HepG2 (cell line): ENCODE measurements around the gene SCARB2. TPM values are rescaled to one million over a fixed set of nuclear protein-coding genes. Genes with fewer than 3 reads are reported as not detected.

Source experiments
- ARID3A ChIP-seq: IDR thresholded peaks from 2 replicates; pipeline ENCODE4 v1.6.1; 2012; ENCODE audit warnings: low read depth, low read length, improper control_type of control experiment
- ARID4A ChIP-seq: sonication (generic); formaldehyde crosslinking; IDR thresholded peaks from 2 replicates; pipeline ENCODE4 v1.5.0; 2020; ENCODE audit warnings: mild to moderate bottlenecking, missing genetic modification reagents, borderline replicate concordance
- KMT2B ChIP-seq: IDR thresholded peaks from 2 replicates; pipeline ENCODE4 v1.6.1; 2016; ENCODE audit warnings: missing genetic modification reagents, missing compliant biosample characterization
- MED1 ChIP-seq: sonication (generic); formaldehyde crosslinking; IDR thresholded peaks from 2 replicates; pipeline ENCODE4 v1.4.0; 2020; ENCODE audit warnings: missing genetic modification reagents
- MLLT10 ChIP-seq: sonication (generic); formaldehyde crosslinking; IDR thresholded peaks from 2 replicates; pipeline ENCODE4 v1.4.0; 2020; ENCODE audit warnings: missing genetic modification reagents
- PBX2 ChIP-seq: IDR thresholded peaks from 2 replicates; pipeline ENCODE4 v1.6.1; 2016; ENCODE audit warnings: control low read depth
- SKI ChIP-seq: fragments of 450-650 bp; IDR thresholded peaks from one replicate; pipeline ENCODE4 v1.6.1; 2018; ENCODE audit warnings: mild to moderate bottlenecking; ENCODE audit not compliant: partially characterized antibody
- TOPORS ChIP-seq: sonication (generic); formaldehyde crosslinking; IDR thresholded peaks from 2 replicates; pipeline ENCODE4 v1.8.0; 2023; ENCODE audit warnings: mild to moderate bottlenecking, missing genetic modification reagents
- ZBTB20 ChIP-seq: sonication (generic); formaldehyde crosslinking; IDR thresholded peaks from 2 replicates; pipeline ENCODE4 v1.8.1; 2023; ENCODE audit warnings: missing genetic modification reagents, low read depth, mild to moderate bottlenecking, borderline replicate concordance
- ZBTB42 ChIP-seq: sonication (generic); formaldehyde crosslinking; IDR thresholded peaks from 2 replicates; pipeline ENCODE4 v1.5.0; 2020; ENCODE audit warnings: mild to moderate bottlenecking, missing genetic modification reagents
- ZFAT ChIP-seq: sonication (generic); formaldehyde crosslinking; conservative IDR thresholded peaks from 2 replicates; pipeline ENCODE4 v1.8.1; 2023; ENCODE audit warnings: missing genetic modification reagents, inconsistent platforms
- ZNF292 ChIP-seq: sonication (generic); formaldehyde crosslinking; IDR thresholded peaks from 2 replicates; pipeline ENCODE4 v1.8.1; 2022; ENCODE audit warnings: mild to moderate bottlenecking, low read depth, missing genetic modification reagents, borderline replicate concordance
- ZNF468 ChIP-seq: sonication (generic); formaldehyde crosslinking; IDR thresholded peaks from 2 replicates; pipeline ENCODE4 v1.8.0; 2022; ENCODE audit warnings: mild to moderate bottlenecking, moderate library complexity, missing genetic modification reagents
- ZNF652 ChIP-seq: IDR thresholded peaks from 2 replicates; pipeline ENCODE4 v1.6.1; 2016; ENCODE audit warnings: low read depth, borderline replicate concordance
- ZNF749 ChIP-seq: sonication (generic); formaldehyde crosslinking; IDR thresholded peaks from 2 replicates; pipeline ENCODE4 v1.8.0; 2022; ENCODE audit warnings: mild to moderate bottlenecking, missing genetic modification reagents, moderate library complexity, borderline replicate concordance
- polyA plus RNA-seq, 8 experiments: library from polyadenylated mRNA; depleted of rRNA in 3 of 8; stranded (reverse) in 7 of 8; unstranded in 1 of 8; fragments of >200 nt; fragmentation: Illumina TruSeq in 4 of 8; extraction: Trizol in 4 of 8; gene quantifications; 2 replicates each; pipeline versions ENCODE4 v1.2.1 to v1.2.3, GENCODE V29; 2011 to 2016; ENCODE audit warnings: low read depth in 4 of 8, missing spikeins in 1 of 8, mixed read lengths in 1 of 8; ENCODE audit not compliant: insufficient read depth in 1 of 8
- total RNA-seq, 5 experiments: library from RNA; depleted of rRNA; stranded (reverse); fragments of >200 nt; fragmentation: Illumina TruSeq; extraction: Trizol; gene quantifications; 2 replicates each; pipeline ENCODE4 v1.2.3, GENCODE V29; 2016; ENCODE audit warnings: low read depth in 1 of 5
- TF ChIP-seq, protein P1 (sequence below): sonication (generic); formaldehyde crosslinking; IDR thresholded peaks from 2 replicates; pipeline ENCODE4 v1.4.0; 2020; ENCODE audit warnings: missing genetic modification reagents
- TF ChIP-seq, protein P2 (sequence below): sonication (generic); IDR thresholded peaks from 2 replicates; pipeline ENCODE4 v1.6.1; 2016; ENCODE audit warnings: low read depth, borderline replicate concordance

SCARB2 gene
- total and polyA plus RNA-seq, 2 of the 13 experiments (the other 11 are each of a cell fraction or from before 2014, with no cell fraction given), result 40.6 to 43.4 TPM

- peak; percentile 35 for TF ChIP-seq SKI
- TF ChIP-seq ARID3A, result no peak
- TF ChIP-seq, protein P1, sequence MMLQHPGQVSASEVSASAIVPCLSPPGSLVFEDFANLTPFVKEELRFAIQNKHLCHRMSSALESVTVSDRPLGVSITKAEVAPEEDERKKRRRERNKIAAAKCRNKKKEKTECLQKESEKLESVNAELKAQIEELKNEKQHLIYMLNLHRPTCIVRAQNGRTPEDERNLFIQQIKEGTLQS (CRISPR knock-in tag), result peak; percentile 58; the same call in 1 of the 2 replicates
- TF ChIP-seq ARID4A, result peak; percentile 56; the same call in 1 of the 2 replicates
- TF ChIP-seq MLLT10, result no peak
- peak; percentile 35; the same call in 1 of the 2 replicates for TF ChIP-seq MED1 (CRISPR knock-in tag)
- TF ChIP-seq TOPORS (CRISPR knock-in tag), result no peak
- TF ChIP-seq ZBTB42 (CRISPR knock-in tag), result no peak
- TF ChIP-seq ZFAT (CRISPR knock-in tag), result no peak
- TF ChIP-seq, protein P2, sequence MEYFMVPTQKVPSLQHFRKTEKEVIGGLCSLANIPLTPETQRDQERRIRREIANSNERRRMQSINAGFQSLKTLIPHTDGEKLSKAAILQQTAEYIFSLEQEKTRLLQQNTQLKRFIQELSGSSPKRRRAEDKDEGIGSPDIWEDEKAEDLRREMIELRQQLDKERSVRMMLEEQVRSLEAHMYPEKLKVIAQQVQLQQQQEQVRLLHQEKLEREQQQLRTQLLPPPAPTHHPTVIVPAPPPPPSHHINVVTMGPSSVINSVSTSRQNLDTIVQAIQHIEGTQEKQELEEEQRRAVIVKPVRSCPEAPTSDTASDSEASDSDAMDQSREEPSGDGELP, result peak; percentile 78
- no peak for TF ChIP-seq ZNF749 (CRISPR knock-in tag)
- no peak for TF ChIP-seq ZNF292 (CRISPR knock-in tag)
- peak; percentile 51; the same call in 1 of the 2 replicates for TF ChIP-seq PBX2 (CRISPR knock-in tag)
- no peak for TF ChIP-seq ZBTB20
- TF ChIP-seq ZNF652 (CRISPR knock-in tag), result no peak
- no peak for TF ChIP-seq ZNF468
- no peak for TF ChIP-seq KMT2B
Measured at GRCh38 chr4:76200771-76201231, 12.8 kb downstream of the SCARB2 start (continued).
